Measurements from ENCODE around the gene ATXN2. TPM values are rescaled to one million over a fixed set of nuclear protein-coding genes. Genes with fewer than 3 reads are reported as not detected.

ATXN2 gene
- total RNA-seq (2014; rRNA removed; shearing (Covaris generic)) (15.0 and 19.2 TPM in 2 replicates), polyA plus RNA-seq (2016; fragmentation: Nextera tagmentation; extraction: Ambion mirVana) (46.2 and 56.4 TPM in 2 replicates)

GRCh38 chr12:111598637-111599452 is at the start of gene ATXN2:
ATXN2 (minus strand) TSS chr12:111599315; CDS start chr12:111599034, 281 bp downstream.
- Histone ChIP-seq H3F3A (ENCODE audit: insufficient read depth) (peaks cover 38% of the 10 kb centered on the region), H3K79me2 (ENCODE audit: insufficient read depth) (peaks cover 70% of the 10 kb centered on the region), H3K4me3 (peak within 1 kb of the TSS; percentile 98), H3K9me2 (ENCODE audit: insufficient read depth) (no peaks in the 10 kb centered on the region), H2AFZ (peak within 1 kb of the TSS; percentile 78), H3K9ac (peak within 1 kb of the TSS; percentile 91), H3K27me3 (replicated peaks; ENCODE audit: insufficient read depth) (no peaks in the 10 kb centered on the region), H3K4me1 (ENCODE audit: insufficient read depth) (peaks cover 31% of the 10 kb centered on the region), H3K4me2 (ENCODE audit: unreplicated experiment) (peak within 1 kb of the TSS; percentile 99), H3K36me3 (ENCODE audit: low read depth) (no peaks in the 10 kb centered on the region), H4K20me1 (ENCODE audit: insufficient read depth) (peaks cover 26% of the 10 kb centered on the region), H3K9me3 (ENCODE audit: low read depth) (no peaks in the 10 kb centered on the region), H3K27ac (peak within 1 kb of the TSS; percentile 94)
- 0 to 1% methylated on average over 42 to 76 of the region's 119 CpGs for WGBS, 2 experiments (ENCODE audit: low coverage in 1 of 2, low lambda C conversion rate in 2 of 2, missing lambda C conversion rate in 2 of 2)
- in situ Hi-C loops (cut with MboI): no loop called here
- peak; percentile 83 for DNase-seq
- TF ChIP-seq EZH2phosphoT487 (IDR thresholded peaks at IDR 0.05; ENCODE audit: insufficient read depth, low read depth) (no peak), EZH2 (IDR thresholded peaks at IDR 0.05; ENCODE audit: insufficient read depth, poor library complexity, severe bottlenecking) (no peak)

DNA sequence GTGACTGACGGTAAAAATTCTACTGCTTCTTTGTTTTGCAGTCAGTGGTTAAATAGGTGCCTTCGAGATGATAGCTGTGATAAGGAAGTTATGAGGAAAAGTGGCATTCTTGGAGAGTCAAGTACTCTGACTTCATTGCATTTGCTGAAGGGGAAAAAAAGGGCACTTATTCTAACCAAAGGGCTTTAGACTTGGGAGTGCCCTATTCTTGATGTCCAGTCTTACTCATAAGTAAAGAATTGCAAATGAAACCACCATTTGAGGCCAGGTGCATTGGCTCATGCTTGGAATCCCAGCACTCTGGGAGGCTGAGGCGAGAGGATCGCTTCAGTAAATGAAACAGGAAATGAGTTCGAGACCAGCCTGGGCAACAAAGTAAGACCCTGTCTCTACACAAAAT is 46.3 kb upstream of the ATXN2 start:
- Histone ChIP-seq H3K9me2 (ENCODE audit: insufficient read depth) (no peaks in the 10 kb centered on the region), H3K27ac (no peak overlapping the region), H3K9ac (no peak overlapping the region)

GRCh38 chr12:111643427-111643826 is 44.3 kb upstream of the ATXN2 start:
- Histone ChIP-seq H3K9ac (no peak overlapping the region), H3K27me3 (replicated peaks; ENCODE audit: insufficient read depth) (no peaks in the 10 kb centered on the region), H2AFZ (no peak overlapping the region), H3K4me3 (no peak overlapping the region), H3K27ac (no peak overlapping the region), H3K4me1 (ENCODE audit: insufficient read depth) (no peaks in the 10 kb centered on the region), H3K79me2 (ENCODE audit: insufficient read depth) (no peaks in the 10 kb centered on the region; the same call in 1 of the 2 replicates), H3K36me3 (ENCODE audit: low read depth) (peaks cover 13% of the 10 kb centered on the region; the same call in 1 of the 2 replicates), H3K9me2 (ENCODE audit: insufficient read depth) (no peaks in the 10 kb centered on the region), H3K9me3 (ENCODE audit: low read depth) (no peaks in the 10 kb centered on the region), H4K20me1 (ENCODE audit: insufficient read depth) (no peaks in the 10 kb centered on the region), H3K4me2 (ENCODE audit: unreplicated experiment) (no peak overlapping the region), H3F3A (ENCODE audit: insufficient read depth) (no peaks in the 10 kb centered on the region)
- no peak for TF ChIP-seq EZH2 (IDR thresholded peaks at IDR 0.05; ENCODE audit: insufficient read depth, poor library complexity, severe bottlenecking)
- TF ChIP-seq EZH2phosphoT487 (IDR thresholded peaks at IDR 0.05; ENCODE audit: insufficient read depth, low read depth): no peak
- WGBS, 2 experiments (ENCODE audit: low coverage in 1 of 2, low lambda C conversion rate in 2 of 2, missing lambda C conversion rate in 2 of 2): 52% methylated on average over 3 of the region's 3 CpGs
- in situ Hi-C loops (cut with MboI): no loop called here
- DNase-seq: no peak

More for the DNA sequence above, 46.3 kb upstream of the ATXN2 start:
- no peak for DNase-seq
- no peak overlapping the region for H3K4me2 ChIP-seq (ENCODE audit: unreplicated experiment)
- H3K79me2 ChIP-seq (ENCODE audit: insufficient read depth): no peaks in the 10 kb centered on the region; the same call in 1 of the 2 replicates
- 92 to 94% methylated on average over 5 of the region's 5 CpGs for WGBS, 2 experiments (ENCODE audit: low coverage in 1 of 2, low lambda C conversion rate in 2 of 2, missing lambda C conversion rate in 2 of 2)
- H3K9me3 ChIP-seq (ENCODE audit: low read depth): no peaks in the 10 kb centered on the region
- peaks cover 24% of the 10 kb centered on the region for H3K36me3 ChIP-seq (ENCODE audit: low read depth)
- H3K27me3 ChIP-seq (replicated peaks; ENCODE audit: insufficient read depth): no peaks in the 10 kb centered on the region
- H2AFZ ChIP-seq: no peak overlapping the region
- in situ Hi-C loops (cut with MboI): no loop called here
- TF ChIP-seq EZH2 (IDR thresholded peaks at IDR 0.05; ENCODE audit: insufficient read depth, poor library complexity, severe bottlenecking) (no peak), EZH2phosphoT487 (IDR thresholded peaks at IDR 0.05; ENCODE audit: insufficient read depth, low read depth) (no peak)
- H3F3A ChIP-seq (ENCODE audit: insufficient read depth): no peaks in the 10 kb centered on the region
- no peak overlapping the region for H3K4me3 ChIP-seq
- H3K4me1 ChIP-seq (ENCODE audit: insufficient read depth): no peaks in the 10 kb centered on the region
- no peaks in the 10 kb centered on the region for H4K20me1 ChIP-seq (ENCODE audit: insufficient read depth)

DNA sequence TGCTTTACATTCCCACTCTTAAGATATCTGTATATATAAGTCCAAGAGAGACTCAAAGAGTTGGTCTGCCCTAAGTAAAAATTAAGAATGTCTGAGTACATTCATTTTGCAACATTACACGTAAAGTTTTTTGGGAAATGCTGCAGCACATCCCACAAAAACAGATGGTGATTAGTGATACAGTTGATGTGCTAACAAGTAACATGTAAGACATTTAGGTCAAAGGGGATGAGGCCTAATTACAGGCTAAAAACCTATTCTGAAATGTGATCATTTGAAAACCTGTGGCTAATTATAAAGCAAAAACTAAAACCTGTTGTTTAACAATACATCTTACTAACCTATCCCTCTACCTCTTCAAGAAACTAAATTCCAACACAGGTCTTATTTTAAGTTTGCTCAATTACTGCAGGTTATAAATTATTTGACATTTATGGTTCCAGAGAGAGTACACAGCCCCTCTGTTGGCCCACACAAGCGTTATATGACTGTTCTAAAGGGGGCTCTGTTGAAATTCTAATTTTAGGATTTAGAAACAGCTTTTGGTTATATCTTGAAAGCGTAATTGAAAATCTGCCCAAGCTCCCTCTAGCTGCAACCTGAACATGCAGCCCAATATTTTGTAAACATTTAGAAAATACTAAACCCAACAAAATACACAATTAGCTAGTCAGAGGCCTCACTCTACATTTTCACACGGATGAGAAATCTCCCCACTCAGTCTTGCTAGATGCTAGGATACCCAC is 43.7 kb upstream of the ATXN2 start:
- TF ChIP-seq EZH2 (IDR thresholded peaks at IDR 0.05; ENCODE audit: insufficient read depth, poor library complexity, severe bottlenecking) (no peak), EZH2phosphoT487 (IDR thresholded peaks at IDR 0.05; ENCODE audit: insufficient read depth, low read depth) (no peak)

More for the DNA sequence above, 43.7 kb upstream of the ATXN2 start:
- H3K27me3 ChIP-seq (replicated peaks; ENCODE audit: insufficient read depth): no peaks in the 10 kb centered on the region
- DNase-seq: no peak
- no peaks in the 10 kb centered on the region; the same call in 1 of the 2 replicates for H3K79me2 ChIP-seq (ENCODE audit: insufficient read depth)
- no peak overlapping the region for H3K4me3 ChIP-seq
- H3K27ac ChIP-seq: no peak overlapping the region
- in situ Hi-C loops (cut with MboI): no loop called here
- 39 to 44% methylated on average over 4 of the region's 4 CpGs for WGBS, 2 experiments (ENCODE audit: low coverage in 1 of 2, low lambda C conversion rate in 2 of 2, missing lambda C conversion rate in 2 of 2)
- no peak overlapping the region for H3K9ac ChIP-seq
- no peaks in the 10 kb centered on the region for H3K9me3 ChIP-seq (ENCODE audit: low read depth)
- no peaks in the 10 kb centered on the region for H3F3A ChIP-seq (ENCODE audit: insufficient read depth)
- peaks cover 13% of the 10 kb centered on the region; the same call in 1 of the 2 replicates for H3K36me3 ChIP-seq (ENCODE audit: low read depth)
- H3K9me2 ChIP-seq (ENCODE audit: insufficient read depth): no peaks in the 10 kb centered on the region
- no peak overlapping the region for H2AFZ ChIP-seq
- no peak overlapping the region for H3K4me2 ChIP-seq (ENCODE audit: unreplicated experiment)
- no peaks in the 10 kb centered on the region for H3K4me1 ChIP-seq (ENCODE audit: insufficient read depth)
- H4K20me1 ChIP-seq (ENCODE audit: insufficient read depth): no peaks in the 10 kb centered on the region
